Natural killer cell (primary cell): ENCODE measurements around the gene RXRA. TPM values are rescaled to one million over a fixed set of nuclear protein-coding genes. Genes with fewer than 3 reads are reported as not detected.

Experiments used
- ATAC-seq, 3 donors: fragments of 150-1000 bp in 2 of 3; fragments of 200-7000 bp in 1 of 3; cut with Tn5 transposase; 1 replicate in 1 of 3; 2 replicates in 2 of 3; pipeline ENCODE4 v1.10.0; 2021; ENCODE audit warnings: mild to moderate bottlenecking in 2 of 3, moderate library complexity in 2 of 3
- DNase-seq, 2 donors: peaks; one replicate each; pipeline versions ENCODE4 v3.0.0 to v3.0.0-alpha.2; 2013 to 2021; ENCODE audit warnings: mixed read lengths in 1 of 2
- H3K27ac ChIP-seq: one replicate; pipeline ENCODE4 v1.5.1; 2013; ENCODE audit warnings: mild to moderate bottlenecking, low read length
- H3K27me3 ChIP-seq: one replicate; pipeline ENCODE4 v1.6.1; 2013; ENCODE audit warnings: low read length; ENCODE audit not compliant: control insufficient read depth, insufficient read depth
- H3K36me3 ChIP-seq: one replicate; pipeline ENCODE4 v1.6.1; 2013; ENCODE audit warnings: low read length; ENCODE audit not compliant: control insufficient read depth, insufficient read depth
- H3K4me1 ChIP-seq: one replicate; pipeline ENCODE4 v1.6.1; 2013; ENCODE audit warnings: low read length; ENCODE audit not compliant: control insufficient read depth, insufficient read depth
- H3K4me3 ChIP-seq: one replicate; pipeline ENCODE4 v1.5.1; 2013; ENCODE audit warnings: low read length
- H3K9me3 ChIP-seq: one replicate; pipeline ENCODE4 v1.6.1; 2013; ENCODE audit warnings: low read length; ENCODE audit not compliant: control insufficient read depth, insufficient read depth
- H3K27ac Mint-ChIP-seq, 2 donors: one replicate each; pipeline ENCODE4 v1.8.0; 2022; ENCODE audit warnings: mild to moderate bottlenecking in 2 of 2, mixed read lengths in 2 of 2, moderate library complexity in 1 of 2
- H3K27me3 Mint-ChIP-seq, 2 donors: one replicate each; pipeline ENCODE4 v1.8.0; 2022; ENCODE audit warnings: low read depth in 2 of 2, mixed read lengths in 2 of 2
- H3K36me3 Mint-ChIP-seq: one replicate; pipeline ENCODE4 v1.8.0; 2022; ENCODE audit warnings: mixed read lengths
- H3K4me1 Mint-ChIP-seq, 2 donors: one replicate each; pipeline ENCODE4 v1.8.0; 2022; ENCODE audit warnings: mixed read lengths in 2 of 2
- H3K4me3 Mint-ChIP-seq: one replicate; pipeline ENCODE4 v1.8.0; 2022; ENCODE audit warnings: mild to moderate bottlenecking, moderate library complexity, mixed read lengths
- H3K9me3 Mint-ChIP-seq, 2 donors: one replicate each; pipeline ENCODE4 v1.8.0; 2022; ENCODE audit warnings: mixed read lengths in 2 of 2
- WGBS: methylation state at CpG from one replicate; pipeline ENCODE4 v1.1.7; 2013; ENCODE audit warnings: missing lambda C conversion rate; ENCODE audit not compliant: insufficient coverage; 5-methylcytosine and 5-hydroxymethylcytosine counted together
- intact Hi-C: fragments of 100-400 bp; cut with micrococcal nuclease; formaldehyde crosslinking; loops from one replicate; pipeline ENCODE4 v1.14.2; 2022
- total RNA-seq, 4 donors: library from RNA; stranded (reverse); fragments of 120-200 nt in 1 of 4; gene quantifications; one replicate each; pipeline versions ENCODE4 v1.2.3 to v1.2.4, GENCODE V29; 2013 to 2022
- TF ChIP-seq, protein P1 (sequence below): fragments of 200-600 bp; IDR thresholded peaks from one replicate; pipeline ENCODE4 v1.8.0; 2022; ENCODE audit warnings: antibody characterized with exemption

The RXRA gene
- total RNA-seq, 3 donors from 2014 or later (not counting 1 experiment from before 2014, with no cell fraction given), result 30.9 to 64.1 (median 42.2) TPM

DNA sequence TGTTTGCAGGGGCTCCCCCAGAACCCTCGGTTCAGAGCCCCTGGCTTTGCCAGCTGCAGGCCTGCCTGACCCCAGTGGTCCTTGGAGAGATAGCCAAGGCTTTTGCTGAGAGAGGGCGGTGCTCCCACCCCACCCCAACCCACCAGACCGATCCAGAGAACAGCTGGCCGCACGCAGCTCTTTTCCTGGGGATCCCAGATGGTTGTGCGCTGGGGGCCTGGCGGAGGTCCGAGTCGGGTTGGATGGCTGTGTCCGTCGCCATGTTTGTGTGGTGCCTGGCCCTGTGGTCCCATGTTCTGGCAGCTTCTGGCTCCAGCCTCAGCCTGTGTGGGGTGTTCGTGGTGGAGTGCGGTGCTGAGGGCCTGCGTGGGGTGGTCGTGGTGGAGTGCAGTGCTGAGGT is 97.5 kb downstream of the RXRA start:
- intact Hi-C loops, result no loop called here
- Mint-ChIP-seq H3K27me3 (no peaks in the 10 kb centered on the region), H3K4me3 (no peak overlapping the region), H3K9me3 (no peaks in the 10 kb centered on the region), H3K4me1 (no peaks in the 10 kb centered on the region), H3K27ac (no peak overlapping the region), H3K36me3 (no peaks in the 10 kb centered on the region)
- ATAC-seq, result no peak
- no peak overlapping the region for H3K27ac ChIP-seq
- H3K9me3 ChIP-seq, result no peaks in the 10 kb centered on the region
- H3K4me1 ChIP-seq, result no peaks in the 10 kb centered on the region
- no peak for DNase-seq
- TF ChIP-seq, protein P1, sequence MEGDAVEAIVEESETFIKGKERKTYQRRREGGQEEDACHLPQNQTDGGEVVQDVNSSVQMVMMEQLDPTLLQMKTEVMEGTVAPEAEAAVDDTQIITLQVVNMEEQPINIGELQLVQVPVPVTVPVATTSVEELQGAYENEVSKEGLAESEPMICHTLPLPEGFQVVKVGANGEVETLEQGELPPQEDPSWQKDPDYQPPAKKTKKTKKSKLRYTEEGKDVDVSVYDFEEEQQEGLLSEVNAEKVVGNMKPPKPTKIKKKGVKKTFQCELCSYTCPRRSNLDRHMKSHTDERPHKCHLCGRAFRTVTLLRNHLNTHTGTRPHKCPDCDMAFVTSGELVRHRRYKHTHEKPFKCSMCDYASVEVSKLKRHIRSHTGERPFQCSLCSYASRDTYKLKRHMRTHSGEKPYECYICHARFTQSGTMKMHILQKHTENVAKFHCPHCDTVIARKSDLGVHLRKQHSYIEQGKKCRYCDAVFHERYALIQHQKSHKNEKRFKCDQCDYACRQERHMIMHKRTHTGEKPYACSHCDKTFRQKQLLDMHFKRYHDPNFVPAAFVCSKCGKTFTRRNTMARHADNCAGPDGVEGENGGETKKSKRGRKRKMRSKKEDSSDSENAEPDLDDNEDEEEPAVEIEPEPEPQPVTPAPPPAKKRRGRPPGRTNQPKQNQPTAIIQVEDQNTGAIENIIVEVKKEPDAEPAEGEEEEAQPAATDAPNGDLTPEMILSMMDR, result no peak
- 86% methylated on average over 15 of the region's 15 CpGs for WGBS
- H3K27me3 ChIP-seq, result no peaks in the 10 kb centered on the region
- peaks cover 7% of the 10 kb centered on the region for H3K36me3 ChIP-seq
- H3K4me3 ChIP-seq, result no peak overlapping the region

DNA sequence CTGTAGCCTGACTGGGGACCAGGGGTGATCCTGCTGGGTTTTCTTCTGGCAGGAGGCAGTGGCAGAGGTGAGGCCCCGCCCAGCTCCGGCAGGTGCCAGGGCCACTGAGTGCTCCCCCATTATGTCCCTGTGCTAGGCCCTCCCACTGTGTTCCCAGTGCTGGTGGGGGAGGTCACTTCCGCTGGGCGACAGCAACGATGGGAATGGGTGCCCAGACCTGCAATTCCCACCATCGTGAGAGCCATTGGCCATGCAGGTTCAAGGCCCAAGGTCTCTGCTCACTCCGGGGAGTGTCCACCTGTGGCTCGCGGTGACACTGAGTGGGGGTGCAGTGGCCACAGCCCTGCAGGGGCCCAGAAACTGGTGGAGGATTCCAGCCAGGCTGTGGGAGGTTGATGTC is 98.6 kb downstream of the RXRA start:
- no peaks in the 10 kb centered on the region for H3K27me3 ChIP-seq
- H3K9me3 Mint-ChIP-seq, result no peaks in the 10 kb centered on the region
- intact Hi-C loops, result no loop called here

DNA sequence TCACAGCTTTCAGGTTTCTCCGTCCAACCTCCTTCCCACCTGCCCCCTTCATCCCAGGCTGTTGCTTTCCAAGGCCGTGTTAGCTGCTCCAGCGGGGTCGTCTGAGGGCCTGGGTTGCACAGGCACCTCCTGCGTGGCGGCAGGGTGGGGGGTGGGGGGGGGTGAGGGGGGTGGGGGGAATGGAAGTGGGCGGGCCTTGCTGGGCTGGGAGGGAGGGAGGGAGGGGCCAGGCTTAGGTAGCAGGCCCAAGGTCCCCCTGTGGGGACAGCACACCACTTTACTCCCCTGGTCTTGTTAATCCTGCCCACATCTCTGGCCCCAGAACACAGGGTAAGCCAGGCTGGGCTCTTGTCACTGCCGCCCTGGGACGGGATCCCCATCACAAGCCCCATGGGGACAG is 99.1 kb downstream of the RXRA start:
- no peak for ATAC-seq
- Histone ChIP-seq H3K9me3 (no peaks in the 10 kb centered on the region), H3K27me3 (no peaks in the 10 kb centered on the region), H3K36me3 (peaks cover 11% of the 10 kb centered on the region), H3K4me3 (no peak overlapping the region), H3K4me1 (no peaks in the 10 kb centered on the region), H3K27ac (no peak overlapping the region)
- H3K36me3 Mint-ChIP-seq, result no peaks in the 10 kb centered on the region
- 90% methylated on average over 3 of the region's 9 CpGs for WGBS
- H3K27me3 Mint-ChIP-seq, result no peaks in the 10 kb centered on the region
- H3K4me1 Mint-ChIP-seq, result no peaks in the 10 kb centered on the region
- TF ChIP-seq, protein P1, result no peak
- no peak overlapping the region for H3K4me3 Mint-ChIP-seq
- no peak for DNase-seq
- H3K9me3 Mint-ChIP-seq, result no peaks in the 10 kb centered on the region
- no peak overlapping the region for H3K27ac Mint-ChIP-seq
- intact Hi-C loops, result no loop called here

More for the DNA sequence above, 98.6 kb downstream of the RXRA start:
- Mint-ChIP-seq H3K36me3 (no peaks in the 10 kb centered on the region), H3K4me1 (no peaks in the 10 kb centered on the region), H3K27ac (no peak overlapping the region), H3K4me3 (no peak overlapping the region), H3K27me3 (no peaks in the 10 kb centered on the region)
- TF ChIP-seq, protein P1, result no peak
- no peak for DNase-seq
- Histone ChIP-seq H3K27ac (no peak overlapping the region), H3K36me3 (peaks cover 7% of the 10 kb centered on the region), H3K9me3 (no peaks in the 10 kb centered on the region), H3K4me3 (no peak overlapping the region), H3K4me1 (no peaks in the 10 kb centered on the region)
- ATAC-seq, result no peak
- WGBS, result 95% methylated on average over 9 of the region's 9 CpGs

DNA sequence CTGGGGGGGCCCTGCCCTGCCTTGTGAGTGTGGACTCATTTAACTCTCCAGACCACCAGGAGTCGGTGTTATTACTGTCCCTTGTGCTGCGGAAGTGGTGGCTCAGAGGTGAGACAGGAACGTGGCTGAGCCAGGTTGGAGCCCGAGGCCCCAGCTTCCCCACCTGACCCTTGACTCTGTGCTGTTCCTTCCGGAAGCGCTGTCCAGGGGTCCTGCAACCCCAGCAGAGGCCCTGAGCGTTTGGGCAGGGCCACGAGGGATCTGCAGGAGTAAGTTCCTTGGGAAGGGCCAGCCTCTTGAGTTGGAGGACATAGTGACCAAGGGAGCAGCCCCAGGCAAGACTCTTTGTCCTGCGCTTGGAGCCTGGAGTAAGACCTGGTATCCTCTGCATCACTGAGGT is 99.6 kb downstream of the RXRA start:
- Histone ChIP-seq H3K27ac (no peak overlapping the region), H3K4me3 (no peak overlapping the region), H3K9me3 (no peaks in the 10 kb centered on the region), H3K27me3 (no peaks in the 10 kb centered on the region), H3K36me3 (peaks cover 10% of the 10 kb centered on the region), H3K4me1 (no peaks in the 10 kb centered on the region)
- Mint-ChIP-seq H3K27me3 (no peaks in the 10 kb centered on the region), H3K9me3 (no peaks in the 10 kb centered on the region), H3K4me3 (no peak overlapping the region), H3K27ac (no peak overlapping the region), H3K4me1 (no peaks in the 10 kb centered on the region), H3K36me3 (no peaks in the 10 kb centered on the region)
- WGBS, result 90% methylated on average over 9 of the region's 9 CpGs
- intact Hi-C loops, result no loop called here
- TF ChIP-seq, protein P1, result no peak
- ATAC-seq, result no peak
- no peak for DNase-seq
